HepG2 (cell line): ENCODE results near the gene DNASE1. TPM values are rescaled to one million over a fixed set of nuclear protein-coding genes. Genes with fewer than 3 reads are reported as not detected.

Experiments used
- ATAC-seq: fragments of 200-7000 bp; cut with Tn5 transposase; 3 replicates; pipeline ENCODE4 v1.9.1; 2020; ENCODE audit warnings: mild to moderate bottlenecking, moderate library complexity
- BruUV-seq: library from RNA; stranded (reverse); fragments of 400-500 nt; replicated peaks from 2 replicates; lab custom pipeline; 2021; lab: Mats Ljungman, UMichigan
- CTCF ChIA-PET: fragments of 300-600 bp; formaldehyde crosslinking; extraction: SDS; loops from one replicate; lab custom pipeline; 2021; ENCODE audit warnings: low total read pairs, inconsistent platforms, low intra/inter-chr PET ratio; lab: Yijun Ruan, JAX
- POLR2A ChIA-PET: fragments of 350-600 bp; sonication (Branson Sonifier 250); formaldehyde crosslinking; loops from one replicate; lab custom pipeline; 2020; ENCODE audit warnings: antibody characterized with exemption, inconsistent platforms; lab: Yijun Ruan, JAX
- DNase-seq: peaks from one replicate; pipeline ENCODE4 v3.0.0-alpha.2; 2015; ENCODE audit warnings: low spot score
- FAIRE-seq: peaks from 3 replicates; lab custom pipeline; 2011; peaks lifted over from hg19 to GRCh38; lab: Jason Lieb, UNC
- H2AFZ ChIP-seq: one replicate; pipeline ENCODE4 v1.6.1; 2011; ENCODE audit warnings: low read length, inconsistent platforms
- H3K27ac ChIP-seq: fragments of 300-600 bp; 3 replicates; pipeline ENCODE4 v1.8.0; 2011; ENCODE audit warnings: mixed run types, mild to moderate bottlenecking, mixed read lengths, low read length, inconsistent platforms; ENCODE audit not compliant: insufficient read depth; ENCODE audit errors: extremely low read length
- H3K27me3 ChIP-seq, 2 experiments: fragments of 200-600 bp in 1 of 2; 2 replicates in 1 of 2; 3 replicates in 1 of 2; pipeline versions ENCODE4 v1.6.0 to v1.8.0; 2011; ENCODE audit warnings: low read length in 2 of 2, mild to moderate bottlenecking in 2 of 2, moderate library complexity in 2 of 2, inconsistent platforms in 1 of 2; ENCODE audit not compliant: insufficient read depth in 2 of 2, control insufficient read depth in 1 of 2
- H3K36me3 ChIP-seq, 2 experiments: fragments of 200-600 bp in 1 of 2; replicated peaks in 1 of 2; 2 replicates in 1 of 2; 3 replicates in 1 of 2; pipeline versions ENCODE4 v1.5.1 to v1.8.0; 2011; ENCODE audit warnings: low read length in 2 of 2, inconsistent platforms in 1 of 2; ENCODE audit not compliant: insufficient read depth in 2 of 2, control insufficient read depth in 1 of 2
- H3K4me1 ChIP-seq: 2 replicates; pipeline ENCODE4 v1.5.1; 2012; ENCODE audit warnings: low read length, inconsistent platforms; ENCODE audit not compliant: insufficient read depth
- H3K4me2 ChIP-seq: 2 replicates; pipeline ENCODE4 v1.6.0; 2011; ENCODE audit warnings: low read depth, low read length, inconsistent platforms
- H3K4me3 ChIP-seq, 3 experiments: fragments of 200-600 bp in 1 of 3; sonication (generic), shearing (Covaris generic) in 1 of 3; replicated peaks in 1 of 3; 2 replicates each; pipeline ENCODE4 v1.5.1; 2011 to 2016; ENCODE audit warnings: low read length in 3 of 3, inconsistent platforms in 2 of 3, low read depth in 2 of 3, mild to moderate bottlenecking in 2 of 3, control low read depth in 1 of 3, mixed read lengths in 1 of 3; ENCODE audit not compliant: insufficient read depth in 1 of 3
- H3K79me2 ChIP-seq: one replicate; pipeline ENCODE4 v1.6.1; 2011; ENCODE audit warnings: low read length, inconsistent platforms; ENCODE audit not compliant: insufficient read depth
- H3K9ac ChIP-seq: 2 replicates; pipeline ENCODE4 v1.6.0; 2011; ENCODE audit warnings: mild to moderate bottlenecking, low read depth, low read length, inconsistent platforms; ENCODE audit not compliant: insufficient read depth
- H3K9me3 ChIP-seq: 2 replicates; pipeline ENCODE4 v1.5.1; 2012; ENCODE audit warnings: mild to moderate bottlenecking, low read length
- H4K20me1 ChIP-seq: 2 replicates; pipeline ENCODE4 v1.6.0; 2011; ENCODE audit warnings: inconsistent platforms, mild to moderate bottlenecking, low read length, moderate library complexity; ENCODE audit not compliant: insufficient read depth
- AGO2 ChIP-seq: fragments of 200-400 bp; formaldehyde crosslinking; optimal IDR thresholded peaks from 2 replicates; pipeline ENCODE3; 2017; ENCODE audit warnings: mild to moderate bottlenecking, low read depth, low read length, moderate library complexity
- whole genome bisulfite sequencing: methylation state at CpG from one replicate; pipeline ENCODE4 v1.1.6; 2017; ENCODE audit warnings: low lambda C conversion rate; 5-methylcytosine and 5-hydroxymethylcytosine counted together
- in situ Hi-C: cut with HindIII; loops from 2 replicates; pipeline ENCODE4 v1.10.0; 2017; ENCODE audit warnings: low pct_unique_long_range_greater_than_20kb; ENCODE audit not compliant: extremely low pct_ligation_motif_present
- intact Hi-C: fragments of 100-400 bp; cut with micrococcal nuclease; formaldehyde crosslinking; loops from one replicate; pipeline ENCODE4 v1.10.0; 2022; ENCODE audit not compliant: unreplicated experiment
- polyA plus RNA-seq, 8 experiments: library from polyadenylated mRNA; depleted of rRNA in 3 of 8; stranded (reverse) in 7 of 8; unstranded in 1 of 8; fragments of >200 nt; fragmentation: Illumina TruSeq in 4 of 8; extraction: Trizol in 4 of 8; gene quantifications; 2 replicates each; pipeline versions ENCODE4 v1.2.1 to v1.2.3, GENCODE V29; 2011 to 2016; ENCODE audit warnings: low read depth in 4 of 8, missing spikeins in 1 of 8, mixed read lengths in 1 of 8; ENCODE audit not compliant: insufficient read depth in 1 of 8
- total RNA-seq, 5 experiments: library from RNA; depleted of rRNA; stranded (reverse); fragments of >200 nt; fragmentation: Illumina TruSeq; extraction: Trizol; gene quantifications; 2 replicates each; pipeline ENCODE4 v1.2.3, GENCODE V29; 2016; ENCODE audit warnings: low read depth in 1 of 5
- TF ChIP-seq, protein P1 (sequence below): sonication (generic); formaldehyde crosslinking; IDR thresholded peaks from 2 replicates; pipeline ENCODE4 v1.4.0; 2020; ENCODE audit warnings: mild to moderate bottlenecking, missing genetic modification reagents
- TF ChIP-seq, protein P2 (sequence below): sonication (generic); formaldehyde crosslinking; conservative IDR thresholded peaks from 2 replicates; pipeline ENCODE4 v1.4.0; 2020; ENCODE audit warnings: missing genetic modification reagents

The DNASE1 gene
- total and polyA plus RNA-seq, 2 of the 13 experiments (the other 11 are each of a cell fraction or from before 2014, with no cell fraction given), result 7.1 to 11.1 TPM

DNA sequence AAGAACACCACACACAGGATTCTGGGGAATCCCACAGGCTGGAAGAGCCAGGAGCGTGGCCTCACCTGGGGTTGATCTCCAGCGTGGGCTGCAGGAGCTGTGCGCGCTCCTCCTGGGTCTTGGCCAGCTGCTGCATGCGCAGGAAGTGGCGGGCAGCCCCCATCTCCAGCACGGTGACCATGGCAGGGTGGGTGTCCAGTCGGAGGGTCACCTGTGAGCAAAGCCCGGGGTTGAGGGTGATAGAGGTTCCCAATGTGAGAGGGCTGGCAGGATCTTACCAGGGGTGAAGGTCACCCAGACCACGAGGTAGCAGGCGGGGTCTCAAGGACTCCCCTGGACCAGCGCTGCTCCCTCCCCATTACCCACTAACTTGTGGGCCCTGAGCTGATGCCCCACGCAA lies 7.4 kb downstream of the DNASE1 start (continued):
- TF ChIP-seq, protein P1, sequence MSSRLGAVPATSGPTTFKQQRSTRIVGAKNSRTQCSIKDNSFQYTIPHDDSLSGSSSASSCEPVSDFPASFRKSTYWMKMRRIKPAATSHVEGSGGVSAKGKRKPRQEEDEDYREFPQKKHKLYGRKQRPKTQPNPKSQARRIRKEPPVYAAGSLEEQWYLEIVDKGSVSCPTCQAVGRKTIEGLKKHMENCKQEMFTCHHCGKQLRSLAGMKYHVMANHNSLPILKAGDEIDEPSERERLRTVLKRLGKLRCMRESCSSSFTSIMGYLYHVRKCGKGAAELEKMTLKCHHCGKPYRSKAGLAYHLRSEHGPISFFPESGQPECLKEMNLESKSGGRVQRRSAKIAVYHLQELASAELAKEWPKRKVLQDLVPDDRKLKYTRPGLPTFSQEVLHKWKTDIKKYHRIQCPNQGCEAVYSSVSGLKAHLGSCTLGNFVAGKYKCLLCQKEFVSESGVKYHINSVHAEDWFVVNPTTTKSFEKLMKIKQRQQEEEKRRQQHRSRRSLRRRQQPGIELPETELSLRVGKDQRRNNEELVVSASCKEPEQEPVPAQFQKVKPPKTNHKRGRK, result no peak

- intact Hi-C loops (no loop called here), in situ Hi-C loops (no loop called here)
- FAIRE-seq (no peak), DNase-seq (no peak), ATAC-seq (no peak)
- H3K9ac ChIP-seq, result no peak overlapping the region
- H3K4me3 ChIP-seq, result no peak overlapping the region
- ChIA-PET POLR2A (interaction anchor here (0.9 kb wide), 1 partner anchor 8 kb away, joined by 3 read pairs; the partner anchor contains the start of gene DNASE1), CTCF (no interaction called here)
- no TSS peak for BruUV-seq
- H3K4me1 ChIP-seq, result no peaks in the 10 kb centered on the region
- H3K27me3 ChIP-seq, result no peaks in the 10 kb centered on the region
- peak; percentile 11 for TF ChIP-seq AGO2
- TF ChIP-seq, protein P2, sequence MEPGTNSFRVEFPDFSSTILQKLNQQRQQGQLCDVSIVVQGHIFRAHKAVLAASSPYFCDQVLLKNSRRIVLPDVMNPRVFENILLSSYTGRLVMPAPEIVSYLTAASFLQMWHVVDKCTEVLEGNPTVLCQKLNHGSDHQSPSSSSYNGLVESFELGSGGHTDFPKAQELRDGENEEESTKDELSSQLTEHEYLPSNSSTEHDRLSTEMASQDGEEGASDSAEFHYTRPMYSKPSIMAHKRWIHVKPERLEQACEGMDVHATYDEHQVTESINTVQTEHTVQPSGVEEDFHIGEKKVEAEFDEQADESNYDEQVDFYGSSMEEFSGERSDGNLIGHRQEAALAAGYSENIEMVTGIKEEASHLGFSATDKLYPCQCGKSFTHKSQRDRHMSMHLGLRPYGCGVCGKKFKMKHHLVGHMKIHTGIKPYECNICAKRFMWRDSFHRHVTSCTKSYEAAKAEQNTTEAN, result no peak
- H2AFZ ChIP-seq, result no peak overlapping the region
- no peak overlapping the region for H3K27ac ChIP-seq
- H3K4me2 ChIP-seq, result no peak overlapping the region
- H4K20me1 ChIP-seq, result no peaks in the 10 kb centered on the region
- no peaks in the 10 kb centered on the region for H3K79me2 ChIP-seq
- H3K36me3 ChIP-seq, result peaks cover 24 to 87% of the 10 kb centered on the region in 2 experiments
- H3K9me3 ChIP-seq, result no peaks in the 10 kb centered on the region
- 95% methylated on average over 11 of the region's 17 CpGs for WGBS
Measured at GRCh38 chr16:3662601-3663000, 8.1 kb downstream of the DNASE1 start.
